GM10266 (cell line): ENCODE measurements around the gene HIBCH.
A peak's percentile ranks its signal among the peaks of the same experiment; 100 is the strongest.

Source experiments
- DNase-seq: peaks from one replicate; pipeline ENCODE4 v3.0.0; 2012; ENCODE audit errors: extremely low spot score
- TF ChIP-seq, protein P1 (sequence below): IDR thresholded peaks from 2 replicates; pipeline ENCODE4 v1.5.1; 2012; ENCODE audit warnings: mild to moderate bottlenecking, low read depth; ENCODE audit not compliant: control insufficient read depth, insufficient read depth; ENCODE audit errors: missing control alignments

The HIBCH gene, protein sequence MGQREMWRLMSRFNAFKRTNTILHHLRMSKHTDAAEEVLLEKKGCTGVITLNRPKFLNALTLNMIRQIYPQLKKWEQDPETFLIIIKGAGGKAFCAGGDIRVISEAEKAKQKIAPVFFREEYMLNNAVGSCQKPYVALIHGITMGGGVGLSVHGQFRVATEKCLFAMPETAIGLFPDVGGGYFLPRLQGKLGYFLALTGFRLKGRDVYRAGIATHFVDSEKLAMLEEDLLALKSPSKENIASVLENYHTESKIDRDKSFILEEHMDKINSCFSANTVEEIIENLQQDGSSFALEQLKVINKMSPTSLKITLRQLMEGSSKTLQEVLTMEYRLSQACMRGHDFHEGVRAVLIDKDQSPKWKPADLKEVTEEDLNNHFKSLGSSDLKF

GRCh38 chr2:190319555-190320498 lies at the start of gene HIBCH:
Gene HIBCH, minus strand, starts transcription at chr2:190319826. Its CDS starts 76 bp downstream, at chr2:190319750.
- peak; percentile 78 for DNase-seq
- TF ChIP-seq, protein P1, sequence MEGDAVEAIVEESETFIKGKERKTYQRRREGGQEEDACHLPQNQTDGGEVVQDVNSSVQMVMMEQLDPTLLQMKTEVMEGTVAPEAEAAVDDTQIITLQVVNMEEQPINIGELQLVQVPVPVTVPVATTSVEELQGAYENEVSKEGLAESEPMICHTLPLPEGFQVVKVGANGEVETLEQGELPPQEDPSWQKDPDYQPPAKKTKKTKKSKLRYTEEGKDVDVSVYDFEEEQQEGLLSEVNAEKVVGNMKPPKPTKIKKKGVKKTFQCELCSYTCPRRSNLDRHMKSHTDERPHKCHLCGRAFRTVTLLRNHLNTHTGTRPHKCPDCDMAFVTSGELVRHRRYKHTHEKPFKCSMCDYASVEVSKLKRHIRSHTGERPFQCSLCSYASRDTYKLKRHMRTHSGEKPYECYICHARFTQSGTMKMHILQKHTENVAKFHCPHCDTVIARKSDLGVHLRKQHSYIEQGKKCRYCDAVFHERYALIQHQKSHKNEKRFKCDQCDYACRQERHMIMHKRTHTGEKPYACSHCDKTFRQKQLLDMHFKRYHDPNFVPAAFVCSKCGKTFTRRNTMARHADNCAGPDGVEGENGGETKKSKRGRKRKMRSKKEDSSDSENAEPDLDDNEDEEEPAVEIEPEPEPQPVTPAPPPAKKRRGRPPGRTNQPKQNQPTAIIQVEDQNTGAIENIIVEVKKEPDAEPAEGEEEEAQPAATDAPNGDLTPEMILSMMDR, result peak; percentile 34

DNA sequence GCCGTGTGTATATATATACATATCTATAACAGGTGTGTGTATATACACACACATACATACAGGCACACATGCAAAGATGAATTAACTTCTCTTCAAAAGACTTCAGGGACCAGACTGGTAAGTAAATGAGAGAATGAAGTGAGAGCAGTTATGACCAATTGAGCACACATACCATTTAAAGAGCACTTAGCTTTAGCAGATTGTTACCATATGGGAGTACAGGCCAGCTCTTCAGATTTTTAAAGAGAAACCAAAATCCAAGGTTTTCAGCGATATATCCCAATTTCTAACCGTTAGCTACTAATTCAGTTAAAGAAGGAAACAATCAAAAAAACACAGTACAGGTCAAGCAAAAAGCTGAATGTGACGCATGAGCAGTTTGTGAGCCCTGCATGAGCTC lies 47.5 kb upstream of the HIBCH start:
- DNase-seq, result no peak
- TF ChIP-seq, protein P1, result no peak

DNA sequence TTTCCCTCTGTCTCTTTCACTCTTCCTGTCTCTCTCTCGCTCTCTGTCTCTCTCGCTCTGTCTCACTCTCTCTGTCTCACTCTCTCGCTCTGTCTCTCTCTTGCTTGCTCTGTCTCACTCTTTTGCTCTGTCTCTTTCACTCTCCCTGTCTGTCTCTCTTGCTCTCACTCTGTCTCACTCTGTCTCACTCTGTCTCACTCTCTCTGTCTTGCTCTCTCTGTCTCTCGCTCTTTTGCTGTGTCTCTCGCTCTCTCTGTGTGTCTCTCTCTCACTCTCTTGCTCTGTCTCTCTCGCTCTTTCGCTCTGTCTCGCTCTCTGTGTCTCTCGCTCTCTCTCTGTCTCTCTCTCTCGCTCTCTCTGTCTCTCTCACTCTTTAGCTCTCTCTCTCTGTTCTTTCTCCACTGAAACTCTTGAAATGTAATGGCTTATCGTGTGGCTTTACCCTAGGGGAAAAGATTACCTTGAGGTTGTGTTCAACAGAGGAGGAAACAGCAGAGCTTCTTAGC lies 46.7 kb upstream of the HIBCH start:
- TF ChIP-seq, protein P1, result no peak
- DNase-seq, result no peak

DNA sequence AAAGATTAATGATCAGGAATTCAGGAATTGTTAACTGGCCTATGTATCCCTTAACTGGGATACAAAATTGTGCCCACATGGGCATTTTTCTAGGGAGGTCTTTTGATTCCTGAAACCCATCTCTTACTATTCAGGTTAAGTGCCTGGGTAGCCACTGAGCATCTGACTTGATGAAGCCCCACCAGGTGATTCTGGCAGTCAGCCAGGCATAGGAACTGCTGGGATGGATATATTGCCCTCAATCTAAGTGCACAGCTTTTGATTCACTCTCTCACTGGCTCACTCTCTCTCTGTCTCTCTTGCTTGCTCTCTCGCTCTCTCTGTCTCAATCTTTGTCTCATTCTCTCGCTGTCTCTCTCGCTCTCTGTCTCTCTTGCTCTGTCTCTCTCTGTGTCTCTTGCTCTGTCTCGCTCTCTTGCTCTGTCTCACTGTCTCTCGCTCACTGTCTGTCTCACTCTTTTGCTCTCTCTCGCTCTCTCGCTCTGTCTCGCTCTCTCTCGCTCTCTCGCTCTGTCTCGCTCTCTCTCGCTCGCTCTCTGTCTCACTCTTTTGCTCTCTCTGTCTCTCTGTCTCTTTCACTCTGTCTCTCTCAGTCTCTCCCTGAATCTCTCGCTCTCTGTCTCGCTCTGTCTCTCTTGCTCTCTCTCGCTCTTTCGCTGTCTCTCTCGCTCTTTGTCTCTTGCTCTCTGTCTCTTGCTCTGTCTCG lies 46.0 kb upstream of the HIBCH start:
- DNase-seq, result no peak
- TF ChIP-seq, protein P1, result no peak

DNA sequence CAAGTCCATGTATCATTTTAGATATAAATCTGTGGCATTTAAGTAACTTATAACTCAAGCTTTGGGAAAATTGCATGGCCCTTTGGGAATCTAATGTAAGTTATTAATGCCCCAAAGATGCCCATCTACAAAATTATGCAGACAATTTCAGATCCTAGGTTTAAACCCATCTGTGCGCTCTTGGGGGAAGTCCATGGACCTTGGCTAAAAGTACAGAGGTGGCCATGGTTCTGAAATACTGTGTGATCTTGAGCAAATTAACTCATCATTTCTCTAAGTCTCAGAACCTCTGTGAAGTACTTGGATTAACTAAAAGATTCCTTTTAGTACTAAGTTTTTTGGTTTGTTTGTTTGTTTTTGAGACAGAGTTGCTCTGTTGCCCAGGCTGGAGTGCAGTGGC lies 43.3 kb upstream of the HIBCH start:
- TF ChIP-seq, protein P1, result no peak
- DNase-seq, result no peak

- no peak for DNase-seq
- TF ChIP-seq, protein P1, result no peak
Observed at GRCh38 chr2:190361572-190361971, 41.9 kb upstream of the HIBCH start.
